Measurements from ENCODE around the gene RABEP1.
A peak's percentile ranks its signal among the peaks of the same experiment; 100 is the strongest.

The RABEP1 gene

DNA sequence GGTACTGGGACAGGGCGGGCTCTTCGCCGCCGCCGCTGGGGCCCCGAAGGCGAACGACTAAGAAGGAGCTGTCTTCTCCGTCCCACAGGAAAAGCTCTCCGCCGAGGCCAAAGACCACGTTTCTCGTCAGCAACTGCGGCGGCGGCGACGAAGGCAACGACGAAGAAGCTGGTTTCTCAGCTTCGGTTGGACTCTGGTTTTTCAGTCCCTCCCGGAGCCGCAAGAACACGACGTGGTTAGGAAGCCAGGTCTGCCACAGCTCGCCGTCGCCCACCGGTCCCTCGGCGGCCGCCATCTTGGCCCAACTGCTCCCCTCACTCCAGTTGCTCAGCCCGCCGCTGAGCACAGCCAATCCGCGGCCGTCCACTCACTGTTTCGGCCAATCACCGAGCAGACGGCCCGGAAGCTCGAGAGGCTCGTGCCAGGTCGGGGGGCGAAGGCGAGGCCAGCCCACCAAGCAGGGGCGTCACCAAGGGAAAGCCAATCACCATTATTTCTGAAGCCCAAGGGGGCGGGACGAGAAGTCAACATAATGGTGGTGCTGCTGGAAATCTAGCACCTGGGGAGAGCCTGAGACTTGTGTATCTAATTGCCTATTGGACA, 137.4 kb downstream of the RABEP1 start, which contains the start of gene NUP88:
Gene NUP88 (minus strand): TSS at position 307 of the 603 bp plus-strand sequence. CDS start 12 bp downstream, at position 295.
- TF ChIP-seq, protein P1, sequence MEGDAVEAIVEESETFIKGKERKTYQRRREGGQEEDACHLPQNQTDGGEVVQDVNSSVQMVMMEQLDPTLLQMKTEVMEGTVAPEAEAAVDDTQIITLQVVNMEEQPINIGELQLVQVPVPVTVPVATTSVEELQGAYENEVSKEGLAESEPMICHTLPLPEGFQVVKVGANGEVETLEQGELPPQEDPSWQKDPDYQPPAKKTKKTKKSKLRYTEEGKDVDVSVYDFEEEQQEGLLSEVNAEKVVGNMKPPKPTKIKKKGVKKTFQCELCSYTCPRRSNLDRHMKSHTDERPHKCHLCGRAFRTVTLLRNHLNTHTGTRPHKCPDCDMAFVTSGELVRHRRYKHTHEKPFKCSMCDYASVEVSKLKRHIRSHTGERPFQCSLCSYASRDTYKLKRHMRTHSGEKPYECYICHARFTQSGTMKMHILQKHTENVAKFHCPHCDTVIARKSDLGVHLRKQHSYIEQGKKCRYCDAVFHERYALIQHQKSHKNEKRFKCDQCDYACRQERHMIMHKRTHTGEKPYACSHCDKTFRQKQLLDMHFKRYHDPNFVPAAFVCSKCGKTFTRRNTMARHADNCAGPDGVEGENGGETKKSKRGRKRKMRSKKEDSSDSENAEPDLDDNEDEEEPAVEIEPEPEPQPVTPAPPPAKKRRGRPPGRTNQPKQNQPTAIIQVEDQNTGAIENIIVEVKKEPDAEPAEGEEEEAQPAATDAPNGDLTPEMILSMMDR (IDR thresholded peaks at IDR 0.05; ENCODE audit: low read depth, low read length, missing control alignments): no peak
- in situ Hi-C loops (cut with HindIII; ENCODE audit: low pct_ligation_motif_present, low sequenced_read_pairs): no loop called here
- Histone ChIP-seq H3K27ac (peak within 1 kb of the TSS; percentile 80), H3K4me3 (ENCODE audit: low read depth, low read length) (peak within 1 kb of the TSS; percentile 95), H3K27me3 (replicated peaks) (no peaks in the 10 kb centered on the region), H3K36me3 (replicated peaks) (peaks cover 23% of the 10 kb centered on the region)
- peak; percentile 97 for DNase-seq

DNA sequence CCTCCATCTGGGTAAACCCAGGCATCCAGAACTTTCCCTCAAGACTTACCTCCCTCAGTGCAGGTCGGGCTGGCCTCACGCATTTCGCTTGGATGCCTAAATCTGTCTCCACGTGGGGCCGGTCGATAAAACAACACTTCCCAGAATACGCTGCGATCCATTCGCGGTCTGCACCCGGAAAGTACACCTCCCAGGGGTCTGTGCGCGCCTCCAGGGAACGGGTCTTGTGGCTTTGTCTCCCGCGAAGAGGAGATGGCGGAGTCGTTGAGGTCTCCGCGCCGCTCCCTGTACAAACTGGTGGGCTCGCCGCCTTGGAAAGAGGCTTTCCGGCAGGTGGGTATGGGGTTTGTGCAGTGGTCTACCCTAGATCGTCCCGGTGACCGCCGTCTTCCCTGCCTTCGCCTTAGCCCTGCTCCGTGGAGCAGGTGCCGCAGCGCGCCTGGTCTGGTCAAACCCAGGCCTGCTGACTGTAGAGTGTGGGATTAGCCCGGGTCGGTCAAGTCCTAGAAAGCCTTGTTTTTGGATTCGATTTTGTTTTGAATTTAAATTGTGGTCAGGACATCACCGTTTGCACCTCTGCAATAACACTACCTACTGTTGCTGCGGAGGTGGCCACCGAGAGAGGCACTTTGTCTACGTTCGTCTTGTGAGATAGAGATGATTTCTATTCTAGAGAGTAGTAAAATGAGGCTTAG, 138.0 kb downstream of the RABEP1 start, which contains the start of gene RPAIN:
Gene RPAIN (plus strand): TSS at position 224 of the 695 bp plus-strand sequence. CDS start 29 bp downstream, at position 253.
- H3K27me3 ChIP-seq (replicated peaks): no peaks in the 10 kb centered on the region
- peak within 1 kb of the TSS; percentile 95 for H3K4me3 ChIP-seq (ENCODE audit: low read depth, low read length)
- H3K27ac ChIP-seq: peak within 1 kb of the TSS; percentile 80
- peak; percentile 84 for DNase-seq
- H3K36me3 ChIP-seq (replicated peaks): peaks cover 28% of the 10 kb centered on the region
- in situ Hi-C loops (cut with HindIII; ENCODE audit: low pct_ligation_motif_present, low sequenced_read_pairs): no loop called here
- TF ChIP-seq, protein P1 (IDR thresholded peaks at IDR 0.05; ENCODE audit: low read depth, low read length, missing control alignments): no peak

GRCh38 chr17:5422505-5422904, 140.4 kb downstream of the RABEP1 start:
- Histone ChIP-seq H3K27me3 (replicated peaks) (no peaks in the 10 kb centered on the region), H3K27ac (no peak overlapping the region), H3K36me3 (replicated peaks) (peaks cover 41% of the 10 kb centered on the region), H3K4me3 (ENCODE audit: low read depth, low read length) (no peak overlapping the region)
- peak; percentile 67 for DNase-seq
- in situ Hi-C loops (cut with HindIII; ENCODE audit: low pct_ligation_motif_present, low sequenced_read_pairs): no loop called here
- TF ChIP-seq, protein P1 (IDR thresholded peaks at IDR 0.05; ENCODE audit: low read depth, low read length, missing control alignments): peak; percentile 29

DNA sequence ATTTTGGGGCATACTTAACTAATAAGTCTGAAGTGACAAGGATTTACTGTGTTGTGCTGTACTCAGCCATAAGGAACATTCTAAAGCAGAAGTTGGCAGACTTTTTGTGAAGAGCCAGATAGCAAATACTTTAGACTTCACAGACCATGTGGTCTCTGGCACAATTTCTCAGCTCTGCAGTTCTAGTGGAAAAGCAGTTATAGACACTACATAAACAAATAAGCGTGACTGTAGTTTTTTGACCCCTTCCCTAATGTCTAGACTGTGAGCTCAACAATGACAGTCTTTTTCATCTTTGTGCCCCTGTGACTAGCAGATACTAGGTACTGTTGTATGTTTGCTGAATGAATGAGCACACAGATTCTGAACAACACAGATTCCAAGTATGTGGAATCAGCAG, 142.8 kb downstream of the RABEP1 start:
- DNase-seq: no peak
- H3K4me3 ChIP-seq (ENCODE audit: low read depth, low read length): no peak overlapping the region
- H3K36me3 ChIP-seq (replicated peaks): peaks cover 62% of the 10 kb centered on the region
- no peak overlapping the region for H3K27ac ChIP-seq
- TF ChIP-seq, protein P1 (IDR thresholded peaks at IDR 0.05; ENCODE audit: low read depth, low read length, missing control alignments): no peak
- H3K27me3 ChIP-seq (replicated peaks): no peaks in the 10 kb centered on the region
- in situ Hi-C loops (cut with HindIII; ENCODE audit: low pct_ligation_motif_present, low sequenced_read_pairs): no loop called here

DNA sequence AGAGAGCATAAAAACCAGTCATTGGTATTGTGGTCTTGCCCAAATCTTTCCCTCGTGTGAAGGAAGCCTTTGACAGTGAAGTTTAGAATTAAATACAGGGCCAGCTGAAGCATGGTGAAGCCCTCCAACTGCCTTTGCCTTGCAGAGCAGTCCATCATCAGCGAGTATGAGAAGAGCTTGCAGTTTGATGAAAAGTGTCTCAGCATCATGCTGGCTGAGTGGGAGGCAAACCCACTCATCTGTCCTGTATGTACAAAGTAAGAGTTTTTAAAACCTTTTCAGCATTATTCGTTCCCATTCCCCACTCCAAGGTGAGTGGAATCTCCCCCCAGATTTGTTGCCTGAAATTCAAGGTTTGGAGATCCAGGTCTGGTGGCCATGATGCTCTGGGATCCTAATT, 143.7 kb downstream of the RABEP1 start:
- no peaks in the 10 kb centered on the region for H3K27me3 ChIP-seq (replicated peaks)
- TF ChIP-seq, protein P1 (IDR thresholded peaks at IDR 0.05; ENCODE audit: low read depth, low read length, missing control alignments): no peak
- in situ Hi-C loops (cut with HindIII; ENCODE audit: low pct_ligation_motif_present, low sequenced_read_pairs): no loop called here
- H3K36me3 ChIP-seq (replicated peaks): peaks cover 67% of the 10 kb centered on the region
- no peak for DNase-seq
- no peak overlapping the region for H3K27ac ChIP-seq
- no peak overlapping the region for H3K4me3 ChIP-seq (ENCODE audit: low read depth, low read length)

All from brain microvascular endothelial cell (primary cell).